A549 (cell line): Measurements from ENCODE around the gene SH3PXD2B.

Experiments
- CEBPB ChIP-seq, 2 experiments: fragments of >200 bp in 1 of 2; sonication (Bioruptor Twin) in 1 of 2; formaldehyde crosslinking in 1 of 2; IDR thresholded peaks; 2 replicates each; pipeline ENCODE4 v1.6.1; 2012 to 2016
- CTCF ChIP-seq: fragments of >200 bp; sonication (Bioruptor Twin); formaldehyde crosslinking; IDR thresholded peaks from 3 replicates; pipeline ENCODE4 v1.5.1; 2016
- EP300 ChIP-seq, 2 experiments: fragments of >200 bp; sonication (Bioruptor Twin); formaldehyde crosslinking; IDR thresholded peaks; 2 replicates in 1 of 2; 3 replicates in 1 of 2; pipeline ENCODE4 v1.6.1; 2016 to 2017
- JUN ChIP-seq, 2 experiments: fragments of >200 bp; sonication (Bioruptor Twin); formaldehyde crosslinking; IDR thresholded peaks; 2 replicates in 1 of 2; 3 replicates in 1 of 2; pipeline ENCODE4 v1.6.1; 2016 to 2017
- KDM1A ChIP-seq: fragments of 200-600 bp; sonication (generic); IDR thresholded peaks from 2 replicates; pipeline ENCODE4 v1.6.1; 2016; ENCODE audit warnings: low read depth, mild to moderate bottlenecking
- MAX ChIP-seq: IDR thresholded peaks from 2 replicates; pipeline ENCODE4 v1.6.1; 2012
- PBX3 ChIP-seq: IDR thresholded peaks from 2 replicates; pipeline ENCODE4 v1.6.1; 2012
- USF2 ChIP-seq: fragments of 450-650 bp; IDR thresholded peaks from 2 replicates; pipeline ENCODE4 v1.6.1; 2014; ENCODE audit warnings: antibody characterized with exemption
- ZFP36 ChIP-seq: fragments of 450-650 bp; IDR thresholded peaks from 2 replicates; pipeline ENCODE4 v1.6.1; 2014; ENCODE audit warnings: borderline replicate concordance; ENCODE audit not compliant: partially characterized antibody

- no peak for TF ChIP-seq PBX3
- TF ChIP-seq EP300 (IDR thresholded peaks at IDR 0.05): no peak
- TF ChIP-seq CTCF: no peak
- TF ChIP-seq USF2: no peak
- no peak for TF ChIP-seq ZFP36
- no peak for TF ChIP-seq CEBPB (IDR thresholded peaks at IDR 0.05)
- no peak for TF ChIP-seq MAX
- no peak for TF ChIP-seq JUN (IDR thresholded peaks at IDR 0.05)
- no peak for TF ChIP-seq KDM1A
Observed at GRCh38 chr5:172325452-172325851, 128.9 kb downstream of the SH3PXD2B start.
